DND-41 (cell line): ENCODE data around the gene AVPI1.

Experiments
- EZH2 ChIP-seq: IDR thresholded peaks from 3 replicates; pipeline ENCODE4 v1.6.1; 2012; ENCODE audit warnings: borderline replicate concordance, low read depth, mild to moderate bottlenecking, moderate library complexity, low read length, inconsistent platforms; ENCODE audit not compliant: severe bottlenecking
- TF ChIP-seq, protein P1 (sequence below): IDR thresholded peaks from 2 replicates; pipeline ENCODE4 v1.5.1; 2012; ENCODE audit warnings: borderline replicate concordance, low read length, moderate library complexity, mild to moderate bottlenecking; ENCODE audit not compliant: poor library complexity, severe bottlenecking; ENCODE audit errors: extremely low read depth

DNA sequence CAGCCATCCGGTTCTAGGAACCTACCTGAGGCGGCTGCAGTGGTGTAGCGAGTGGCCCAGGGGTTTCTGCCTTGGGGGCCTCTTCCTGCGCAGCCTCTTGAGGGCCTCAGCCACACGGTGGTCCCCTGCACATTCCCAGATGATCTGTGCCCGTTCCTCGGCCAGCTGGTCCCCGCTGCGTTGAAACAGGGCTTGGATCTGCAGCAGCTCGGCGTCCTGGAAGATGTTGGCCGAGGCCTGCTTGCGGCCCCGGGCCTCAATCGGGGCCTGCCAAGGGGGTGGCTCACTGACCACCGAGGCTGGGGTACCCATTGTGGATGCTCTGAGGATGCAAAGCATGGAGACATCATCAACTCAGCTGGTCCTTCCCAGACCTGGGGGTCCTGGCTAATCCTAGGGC lies 7.4 kb downstream of the AVPI1 start:
- TF ChIP-seq, protein P1, sequence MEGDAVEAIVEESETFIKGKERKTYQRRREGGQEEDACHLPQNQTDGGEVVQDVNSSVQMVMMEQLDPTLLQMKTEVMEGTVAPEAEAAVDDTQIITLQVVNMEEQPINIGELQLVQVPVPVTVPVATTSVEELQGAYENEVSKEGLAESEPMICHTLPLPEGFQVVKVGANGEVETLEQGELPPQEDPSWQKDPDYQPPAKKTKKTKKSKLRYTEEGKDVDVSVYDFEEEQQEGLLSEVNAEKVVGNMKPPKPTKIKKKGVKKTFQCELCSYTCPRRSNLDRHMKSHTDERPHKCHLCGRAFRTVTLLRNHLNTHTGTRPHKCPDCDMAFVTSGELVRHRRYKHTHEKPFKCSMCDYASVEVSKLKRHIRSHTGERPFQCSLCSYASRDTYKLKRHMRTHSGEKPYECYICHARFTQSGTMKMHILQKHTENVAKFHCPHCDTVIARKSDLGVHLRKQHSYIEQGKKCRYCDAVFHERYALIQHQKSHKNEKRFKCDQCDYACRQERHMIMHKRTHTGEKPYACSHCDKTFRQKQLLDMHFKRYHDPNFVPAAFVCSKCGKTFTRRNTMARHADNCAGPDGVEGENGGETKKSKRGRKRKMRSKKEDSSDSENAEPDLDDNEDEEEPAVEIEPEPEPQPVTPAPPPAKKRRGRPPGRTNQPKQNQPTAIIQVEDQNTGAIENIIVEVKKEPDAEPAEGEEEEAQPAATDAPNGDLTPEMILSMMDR: no peak
- no peak for TF ChIP-seq EZH2
